GM19193 (cell line): ENCODE results near the gene CAVIN4.
A peak's percentile ranks its signal among the peaks of the same experiment; 100 is the strongest.

Source experiments
- POLR2A ChIP-seq: IDR thresholded peaks from 4 replicates; pipeline ENCODE4 v1.6.1; 2011; ENCODE audit not compliant: insufficient read depth, insufficient read length; ENCODE audit errors: extremely low read depth

Gene CAVIN4

DNA sequence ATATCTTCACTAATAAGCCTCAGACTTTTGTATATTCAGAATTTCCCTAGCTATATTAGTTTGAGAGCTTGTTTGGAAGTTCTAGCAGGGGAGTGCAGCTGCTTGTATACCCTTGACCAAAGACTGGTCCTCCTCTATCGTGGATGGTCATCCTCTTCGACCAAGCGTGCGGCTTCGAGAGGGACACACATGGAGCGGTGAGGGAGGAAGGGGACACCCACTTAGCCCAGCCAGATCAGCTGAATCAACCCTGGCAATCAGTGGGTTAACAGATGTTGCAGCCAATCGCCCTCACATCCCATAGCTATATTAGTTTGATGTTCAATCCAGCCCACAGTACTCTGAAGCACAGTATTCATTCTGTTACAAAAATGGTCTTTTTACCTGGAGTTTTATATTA, 3.2 kb downstream of the CAVIN4 start:
- no peak for TF ChIP-seq POLR2A

DNA sequence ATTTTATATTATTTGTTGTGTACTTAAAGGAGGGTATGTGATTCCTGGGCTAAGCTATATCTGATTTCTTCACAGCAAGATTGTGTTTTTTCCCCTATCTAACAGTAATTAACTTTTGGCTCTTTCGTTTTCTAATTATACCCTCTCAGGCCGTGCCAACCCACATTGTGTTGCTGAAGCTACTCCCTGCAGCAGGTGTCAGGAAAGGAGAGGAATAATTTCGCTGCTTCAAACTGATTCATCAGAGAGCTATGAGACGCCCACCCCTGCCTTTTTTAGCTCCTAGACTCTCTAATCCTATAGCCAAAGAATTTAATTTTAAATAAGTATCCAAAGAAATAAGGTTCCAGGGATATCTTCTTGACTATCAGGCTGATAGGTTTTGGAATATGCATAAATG, 3.8 kb downstream of the CAVIN4 start:
- TF ChIP-seq POLR2A, result no peak

- no peak for TF ChIP-seq POLR2A
Measured at GRCh38 chr9:100583014-100583802, 5.3 kb downstream of the CAVIN4 start.

GRCh38 chr9:100584951-100585350, 7.1 kb downstream of the CAVIN4 start:
- no peak for TF ChIP-seq POLR2A

DNA sequence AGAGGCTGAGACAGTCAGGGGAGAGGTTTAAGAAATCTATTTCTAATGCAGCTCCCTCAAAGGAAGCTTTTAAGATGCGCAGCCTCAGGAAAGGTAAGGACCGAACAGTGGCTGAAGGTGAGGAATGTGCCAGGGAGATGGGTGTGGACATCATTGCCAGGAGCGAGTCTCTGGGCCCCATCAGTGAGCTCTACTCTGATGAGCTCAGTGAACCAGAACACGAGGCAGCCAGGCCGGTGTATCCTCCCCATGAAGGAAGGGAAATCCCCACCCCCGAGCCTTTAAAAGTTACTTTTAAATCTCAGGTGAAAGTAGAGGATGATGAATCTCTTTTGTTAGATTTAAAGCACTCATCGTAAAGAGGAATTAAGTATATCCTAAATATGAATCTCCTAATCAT, 8.2 kb downstream of the CAVIN4 start:
- TF ChIP-seq POLR2A, result no peak

GRCh38 chr9:100587375-100587774, 9.5 kb downstream of the CAVIN4 start:
- no peak for TF ChIP-seq POLR2A

DNA sequence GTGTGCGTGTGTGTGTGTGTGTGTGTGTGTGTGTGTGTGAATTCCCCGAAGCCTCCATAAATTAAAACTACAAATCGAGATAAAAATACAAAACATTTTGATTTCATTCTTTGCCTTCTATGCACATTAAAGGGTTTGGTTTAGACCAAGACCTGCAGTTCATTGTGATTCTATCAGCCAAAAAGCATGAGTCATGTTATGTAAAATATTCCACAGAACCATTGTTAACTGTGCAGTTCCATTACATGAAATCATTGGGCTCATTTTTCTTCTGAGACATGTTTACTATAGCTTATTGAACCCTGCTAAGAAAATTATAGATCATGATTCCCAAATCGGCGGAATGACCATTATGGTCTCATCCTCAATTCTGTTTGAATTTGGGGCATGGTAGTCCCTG, 11.7 kb downstream of the CAVIN4 start:
- TF ChIP-seq POLR2A, result no peak

DNA sequence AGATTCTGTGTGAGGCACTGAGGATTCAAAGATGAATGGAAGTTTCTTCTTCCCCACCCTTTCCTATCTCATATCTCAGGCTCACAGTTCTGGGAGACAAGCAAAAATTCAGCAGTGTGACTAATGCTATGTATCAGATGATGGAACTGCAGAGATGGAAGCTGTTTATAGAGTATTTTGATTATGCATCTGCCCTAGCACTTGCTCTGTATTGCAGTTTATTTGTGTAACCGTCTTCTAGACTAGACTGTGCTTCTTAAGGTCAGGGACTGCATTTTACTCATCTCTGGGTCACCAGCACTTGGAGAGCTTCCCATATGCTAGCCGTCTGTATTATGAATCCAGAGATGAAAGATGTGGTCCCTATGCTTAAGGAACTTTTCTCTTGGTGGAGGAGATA, 12.6 kb downstream of the CAVIN4 start:
- no peak for TF ChIP-seq POLR2A

DNA sequence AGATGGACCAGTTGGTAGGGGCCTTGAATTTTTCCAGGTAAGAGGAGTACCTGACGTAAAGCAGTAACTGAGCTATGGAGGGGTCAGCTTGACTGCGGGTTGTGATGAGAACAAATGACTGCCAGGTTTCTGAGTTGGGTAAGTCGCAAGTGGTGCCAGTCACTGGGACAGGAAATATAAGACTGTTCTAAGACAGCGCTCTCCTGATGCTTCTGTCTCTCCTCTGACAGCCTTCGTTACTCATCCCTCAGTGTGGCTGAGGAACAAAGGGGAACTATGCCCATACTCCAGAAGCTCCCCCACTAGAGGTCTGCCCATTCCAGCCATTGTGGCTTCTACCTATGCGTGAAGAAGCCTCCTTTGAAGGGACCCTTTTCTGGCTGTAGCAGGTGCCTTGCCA, 13.3 kb downstream of the CAVIN4 start:
- TF ChIP-seq POLR2A, result no peak

DNA sequence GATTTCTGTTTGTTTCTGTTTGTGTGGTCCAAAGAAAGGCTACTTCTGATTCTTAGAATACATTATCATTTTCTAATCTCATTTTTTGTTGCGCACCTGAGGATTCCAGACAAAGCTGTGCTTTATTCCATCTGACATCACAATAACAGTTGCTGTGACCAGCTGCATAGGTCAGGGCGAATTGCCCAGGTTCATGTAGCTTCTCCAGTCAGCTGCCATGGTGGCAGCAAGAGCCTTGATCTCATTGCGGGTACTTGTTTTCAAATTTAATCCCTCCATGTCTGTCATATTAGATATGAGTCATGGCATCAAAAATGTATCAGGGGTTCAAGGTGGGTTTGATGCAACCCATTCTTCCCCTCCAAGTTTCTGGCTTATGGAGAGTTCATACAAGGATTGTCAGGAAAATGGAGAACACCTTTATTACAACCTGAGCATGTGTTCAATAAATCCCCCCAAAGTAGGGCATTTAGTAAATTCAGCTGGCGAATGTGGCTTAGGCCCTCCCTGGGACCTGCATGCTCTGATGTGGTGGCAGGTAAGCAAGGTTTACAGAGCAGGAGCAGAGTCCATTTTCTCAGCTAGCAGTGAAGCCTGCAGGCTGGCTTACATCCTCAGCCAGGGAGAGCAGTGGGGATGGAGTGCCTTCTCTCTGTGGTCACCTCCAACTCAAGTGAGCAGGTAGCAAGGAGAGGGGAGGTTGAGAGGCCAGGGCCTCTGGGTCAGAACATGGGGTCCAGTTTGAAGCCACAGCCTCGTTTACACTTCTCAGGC, 13.9 kb downstream of the CAVIN4 start:
- no peak for TF ChIP-seq POLR2A

DNA sequence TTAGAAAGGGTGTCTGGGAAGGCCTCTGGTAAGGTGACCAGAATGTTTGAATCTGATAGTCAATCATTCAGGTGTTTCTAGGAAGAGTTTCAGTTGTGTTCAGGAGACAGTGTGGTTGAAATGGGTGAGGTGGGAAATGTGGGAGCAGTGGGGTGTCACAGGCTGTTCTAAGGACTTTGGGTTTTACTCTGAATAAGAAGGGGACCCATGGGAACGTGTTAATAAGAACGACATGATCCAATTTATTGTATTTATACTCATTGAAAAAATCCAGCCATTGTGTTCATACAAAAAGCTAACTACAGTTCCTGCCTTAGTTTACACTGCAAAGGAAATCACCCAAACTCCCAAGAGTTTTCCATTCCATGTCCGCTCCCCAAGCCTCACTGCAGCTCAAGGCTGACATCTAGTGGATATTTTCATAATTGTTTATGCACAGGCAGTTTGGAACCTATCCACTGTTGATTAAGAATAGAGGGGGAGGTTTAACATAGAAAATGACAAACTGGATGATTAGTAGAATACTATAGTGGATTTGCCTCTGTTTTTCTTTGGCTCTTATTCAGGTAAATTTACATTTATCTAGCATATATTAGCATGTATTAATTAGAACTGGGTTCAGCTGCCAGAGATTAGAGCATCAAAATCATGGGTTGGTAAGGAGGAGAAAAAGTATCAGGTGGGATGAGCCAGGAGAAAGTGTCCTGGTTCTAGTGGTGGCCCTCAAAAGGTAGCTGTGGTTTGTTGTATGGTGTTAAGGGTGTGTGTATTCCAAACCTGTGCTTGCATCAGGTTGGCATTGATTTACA, 17.7 kb downstream of the CAVIN4 start:
- no peak for TF ChIP-seq POLR2A

DNA sequence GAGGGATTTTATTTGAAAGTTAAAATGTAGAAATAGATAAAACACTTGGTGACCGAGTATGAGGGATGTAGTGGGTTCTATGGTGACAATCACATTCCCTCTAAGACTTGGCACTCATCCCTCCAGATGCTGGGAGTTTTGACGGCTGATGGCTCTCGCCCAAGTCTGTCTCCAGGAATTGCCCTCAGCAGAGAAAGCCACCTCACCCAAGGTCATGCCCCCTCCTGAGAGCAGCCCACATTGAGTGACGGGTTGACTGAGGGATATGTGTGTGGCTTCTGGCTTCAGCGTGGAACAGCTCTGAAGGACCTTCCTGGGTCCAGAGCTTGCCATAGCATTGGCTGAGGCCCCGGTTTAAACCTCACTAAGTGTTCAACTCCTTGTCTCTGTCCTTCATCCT, 19.4 kb downstream of the CAVIN4 start:
- no peak for TF ChIP-seq POLR2A

DNA sequence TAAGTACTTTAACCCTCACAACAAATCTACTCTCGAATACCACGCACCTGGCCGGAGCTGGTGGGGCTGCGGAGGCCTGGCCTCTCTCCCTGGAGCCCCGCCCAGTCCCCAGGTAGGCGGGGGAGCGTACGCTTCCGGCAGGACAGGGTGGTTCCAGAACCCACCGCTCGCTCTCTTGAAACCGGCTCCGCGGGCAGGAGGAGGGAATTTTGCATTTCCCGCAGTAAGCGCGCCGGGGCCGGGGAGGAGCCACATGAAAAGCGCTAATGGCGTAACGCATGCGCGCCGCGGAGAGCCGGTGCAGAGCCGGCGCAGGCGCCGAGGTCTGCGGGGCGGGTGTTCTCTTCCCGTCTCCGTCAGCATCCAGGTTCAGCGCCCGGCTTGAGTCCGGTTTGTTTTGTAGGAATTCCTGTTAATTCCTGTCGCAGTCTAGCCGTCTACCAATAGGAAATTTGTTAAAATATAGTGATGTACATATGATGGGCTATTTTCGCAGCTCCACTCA, 20.8 kb downstream of the CAVIN4 start:
- TF ChIP-seq POLR2A, result peak; percentile 67

DNA sequence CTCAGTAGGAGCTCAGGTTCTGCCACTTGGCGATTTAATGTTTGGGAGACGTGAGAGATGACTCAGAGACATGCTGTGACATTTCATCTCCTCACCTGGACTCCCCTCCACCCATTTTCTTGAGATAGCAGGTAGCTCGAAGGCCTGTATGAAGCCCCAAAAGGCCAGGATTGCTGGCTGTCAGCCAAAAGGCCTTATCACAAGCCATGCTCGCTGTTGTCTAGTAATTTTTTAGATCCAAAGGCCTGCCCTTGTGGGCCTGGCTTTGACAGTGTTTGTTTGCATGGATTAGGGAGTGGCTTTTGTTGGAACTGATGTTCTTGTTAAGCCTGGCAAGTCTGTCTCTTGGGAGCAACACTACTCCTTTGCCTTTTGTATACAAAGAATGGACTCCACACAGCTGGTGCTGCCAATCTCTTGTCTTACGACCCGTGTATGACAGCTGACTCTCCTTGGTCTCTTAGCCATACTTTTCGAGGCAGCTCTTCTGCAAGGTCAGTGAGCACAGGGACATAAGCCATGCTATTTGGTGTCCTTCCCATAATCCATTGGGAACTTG, 22.7 kb downstream of the CAVIN4 start:
- no peak for TF ChIP-seq POLR2A

- TF ChIP-seq POLR2A, result no peak
Measured at GRCh38 chr9:100601216-100601615, 23.3 kb downstream of the CAVIN4 start.
